ENCODE measurements around the gene RBM33.

RBM33 gene

DNA sequence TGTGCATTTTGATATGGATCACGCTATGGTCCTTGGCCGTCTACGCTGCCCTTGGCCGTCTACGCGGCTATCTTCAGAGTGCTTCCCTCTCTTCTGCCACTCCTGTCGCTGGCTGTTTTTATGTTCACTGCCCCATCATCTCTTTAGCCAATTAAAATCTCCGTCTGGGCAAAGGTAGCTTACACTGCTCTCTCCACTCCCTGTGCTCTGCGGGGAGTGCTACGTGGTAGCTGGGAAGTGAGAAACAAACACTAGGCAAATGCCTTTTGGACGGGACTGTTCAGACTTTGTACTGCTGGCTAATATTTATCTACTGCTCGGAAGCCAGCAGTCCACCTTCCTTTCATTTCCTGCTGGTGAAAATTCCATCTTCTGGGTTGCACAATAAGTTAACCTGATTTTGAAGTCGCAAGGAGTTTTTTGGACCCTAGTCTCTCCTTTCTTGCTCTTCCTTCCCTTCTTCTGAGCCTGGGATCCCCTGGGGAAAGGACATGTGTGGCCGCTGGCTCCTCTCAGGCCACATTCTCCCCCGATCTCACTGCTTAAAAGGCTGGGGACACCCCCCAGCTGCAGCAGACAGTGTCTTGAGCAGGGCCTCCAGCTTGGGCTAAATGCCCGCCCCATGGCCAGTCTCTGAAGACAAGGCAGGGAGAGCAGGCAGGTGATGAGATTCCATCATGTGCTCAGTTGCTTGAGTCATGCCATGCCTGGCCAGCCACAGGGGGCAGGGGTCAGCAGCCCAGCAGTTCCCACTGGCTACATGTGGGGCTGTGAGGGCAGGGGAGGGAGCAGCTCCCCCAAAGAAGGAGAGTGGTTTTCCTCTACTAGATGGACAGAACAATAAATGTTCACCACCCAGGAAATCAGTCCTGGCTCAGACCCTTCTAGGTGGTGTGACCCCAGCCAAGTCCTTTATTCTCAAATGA is 25.5 kb upstream of the RBM33 start:
- TF ChIP-seq, protein P1, sequence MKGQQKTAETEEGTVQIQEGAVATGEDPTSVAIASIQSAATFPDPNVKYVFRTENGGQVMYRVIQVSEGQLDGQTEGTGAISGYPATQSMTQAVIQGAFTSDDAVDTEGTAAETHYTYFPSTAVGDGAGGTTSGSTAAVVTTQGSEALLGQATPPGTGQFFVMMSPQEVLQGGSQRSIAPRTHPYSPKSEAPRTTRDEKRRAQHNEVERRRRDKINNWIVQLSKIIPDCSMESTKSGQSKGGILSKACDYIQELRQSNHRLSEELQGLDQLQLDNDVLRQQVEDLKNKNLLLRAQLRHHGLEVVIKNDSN (IDR thresholded peaks at IDR 0.05): no peak
- TF ChIP-seq TCF12 (IDR thresholded peaks at IDR 0.05; ENCODE audit: low read depth): no peak
- no peak for TF ChIP-seq ZBTB7A (IDR thresholded peaks at IDR 0.05; ENCODE audit: low read depth)
- TF ChIP-seq EGR1 (IDR thresholded peaks at IDR 0.05): no peak
- TF ChIP-seq EP300 (IDR thresholded peaks at IDR 0.05; ENCODE audit: borderline replicate concordance): no peak
- TF ChIP-seq, protein P2, sequence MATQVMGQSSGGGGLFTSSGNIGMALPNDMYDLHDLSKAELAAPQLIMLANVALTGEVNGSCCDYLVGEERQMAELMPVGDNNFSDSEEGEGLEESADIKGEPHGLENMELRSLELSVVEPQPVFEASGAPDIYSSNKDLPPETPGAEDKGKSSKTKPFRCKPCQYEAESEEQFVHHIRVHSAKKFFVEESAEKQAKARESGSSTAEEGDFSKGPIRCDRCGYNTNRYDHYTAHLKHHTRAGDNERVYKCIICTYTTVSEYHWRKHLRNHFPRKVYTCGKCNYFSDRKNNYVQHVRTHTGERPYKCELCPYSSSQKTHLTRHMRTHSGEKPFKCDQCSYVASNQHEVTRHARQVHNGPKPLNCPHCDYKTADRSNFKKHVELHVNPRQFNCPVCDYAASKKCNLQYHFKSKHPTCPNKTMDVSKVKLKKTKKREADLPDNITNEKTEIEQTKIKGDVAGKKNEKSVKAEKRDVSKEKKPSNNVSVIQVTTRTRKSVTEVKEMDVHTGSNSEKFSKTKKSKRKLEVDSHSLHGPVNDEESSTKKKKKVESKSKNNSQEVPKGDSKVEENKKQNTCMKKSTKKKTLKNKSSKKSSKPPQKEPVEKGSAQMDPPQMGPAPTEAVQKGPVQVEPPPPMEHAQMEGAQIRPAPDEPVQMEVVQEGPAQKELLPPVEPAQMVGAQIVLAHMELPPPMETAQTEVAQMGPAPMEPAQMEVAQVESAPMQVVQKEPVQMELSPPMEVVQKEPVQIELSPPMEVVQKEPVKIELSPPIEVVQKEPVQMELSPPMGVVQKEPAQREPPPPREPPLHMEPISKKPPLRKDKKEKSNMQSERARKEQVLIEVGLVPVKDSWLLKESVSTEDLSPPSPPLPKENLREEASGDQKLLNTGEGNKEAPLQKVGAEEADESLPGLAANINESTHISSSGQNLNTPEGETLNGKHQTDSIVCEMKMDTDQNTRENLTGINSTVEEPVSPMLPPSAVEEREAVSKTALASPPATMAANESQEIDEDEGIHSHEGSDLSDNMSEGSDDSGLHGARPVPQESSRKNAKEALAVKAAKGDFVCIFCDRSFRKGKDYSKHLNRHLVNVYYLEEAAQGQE (IDR thresholded peaks at IDR 0.05; ENCODE audit: low read depth): no peak
- TF ChIP-seq CEBPB (IDR thresholded peaks at IDR 0.05): no peak
- TF ChIP-seq FOXM1 (IDR thresholded peaks at IDR 0.05; ENCODE audit: borderline replicate concordance, low read depth): no peak
- no peak for TF ChIP-seq CREB1 (IDR thresholded peaks at IDR 0.05; ENCODE audit: low read depth)
- TF ChIP-seq, protein P3, sequence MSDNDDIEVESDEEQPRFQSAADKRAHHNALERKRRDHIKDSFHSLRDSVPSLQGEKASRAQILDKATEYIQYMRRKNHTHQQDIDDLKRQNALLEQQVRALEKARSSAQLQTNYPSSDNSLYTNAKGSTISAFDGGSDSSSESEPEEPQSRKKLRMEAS (IDR thresholded peaks at IDR 0.05): no peak
- TF ChIP-seq YY1 (IDR thresholded peaks at IDR 0.05; ENCODE audit: low read depth): no peak
- no peak for TF ChIP-seq TAF1 (IDR thresholded peaks at IDR 0.05; ENCODE audit: low read depth)

DNA sequence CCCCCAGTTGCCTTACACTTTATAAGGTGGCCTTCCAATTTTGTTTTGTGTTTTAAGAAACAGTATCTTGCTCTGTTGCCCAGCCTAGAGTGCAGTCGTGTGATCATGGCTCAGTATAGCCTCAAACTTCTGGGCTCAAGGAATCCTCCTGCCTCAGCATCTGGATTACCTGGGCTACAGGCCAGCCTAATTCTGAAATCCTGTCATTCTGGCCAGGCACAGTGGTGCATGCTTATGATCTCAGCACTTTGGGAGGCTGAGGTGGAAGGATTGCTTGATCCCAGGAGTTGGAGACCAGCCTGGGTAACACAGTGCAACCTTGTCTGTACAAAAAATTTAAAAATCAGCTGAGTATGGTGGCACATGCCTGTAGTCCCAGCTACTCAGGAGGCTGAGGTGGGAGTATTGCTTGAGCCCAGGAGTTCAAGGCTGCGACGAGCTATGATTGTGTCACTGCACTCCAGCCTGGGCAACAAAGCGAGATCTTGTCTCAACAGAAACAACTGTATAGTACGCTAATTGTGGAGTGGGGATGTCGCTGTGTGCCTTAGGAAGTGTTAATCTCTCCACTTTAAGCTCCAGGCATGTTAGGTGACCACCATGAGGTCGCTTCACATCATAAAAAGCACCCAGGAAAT is 24.7 kb upstream of the RBM33 start:
- no peak for TF ChIP-seq TCF12 (IDR thresholded peaks at IDR 0.05; ENCODE audit: low read depth)
- TF ChIP-seq CREB1 (IDR thresholded peaks at IDR 0.05; ENCODE audit: low read depth): no peak
- TF ChIP-seq, protein P1 (IDR thresholded peaks at IDR 0.05): no peak
- no peak for TF ChIP-seq CEBPB (IDR thresholded peaks at IDR 0.05)
- TF ChIP-seq FOXM1 (IDR thresholded peaks at IDR 0.05; ENCODE audit: borderline replicate concordance, low read depth): no peak
- TF ChIP-seq EP300 (IDR thresholded peaks at IDR 0.05; ENCODE audit: borderline replicate concordance): no peak
- TF ChIP-seq, protein P2 (IDR thresholded peaks at IDR 0.05; ENCODE audit: low read depth): no peak
- no peak for TF ChIP-seq ZBTB7A (IDR thresholded peaks at IDR 0.05; ENCODE audit: low read depth)
- TF ChIP-seq EGR1 (IDR thresholded peaks at IDR 0.05): no peak
- TF ChIP-seq NFIC (IDR thresholded peaks at IDR 0.05): no peak
- TF ChIP-seq TEAD4 (IDR thresholded peaks at IDR 0.05): no peak
- TF ChIP-seq TAF1 (IDR thresholded peaks at IDR 0.05; ENCODE audit: low read depth): no peak
- TF ChIP-seq RAD21 (IDR thresholded peaks at IDR 0.05; ENCODE audit: low read depth): no peak
- TF ChIP-seq YY1 (IDR thresholded peaks at IDR 0.05; ENCODE audit: low read depth): no peak
- TF ChIP-seq, protein P3 (IDR thresholded peaks at IDR 0.05): no peak

DNA sequence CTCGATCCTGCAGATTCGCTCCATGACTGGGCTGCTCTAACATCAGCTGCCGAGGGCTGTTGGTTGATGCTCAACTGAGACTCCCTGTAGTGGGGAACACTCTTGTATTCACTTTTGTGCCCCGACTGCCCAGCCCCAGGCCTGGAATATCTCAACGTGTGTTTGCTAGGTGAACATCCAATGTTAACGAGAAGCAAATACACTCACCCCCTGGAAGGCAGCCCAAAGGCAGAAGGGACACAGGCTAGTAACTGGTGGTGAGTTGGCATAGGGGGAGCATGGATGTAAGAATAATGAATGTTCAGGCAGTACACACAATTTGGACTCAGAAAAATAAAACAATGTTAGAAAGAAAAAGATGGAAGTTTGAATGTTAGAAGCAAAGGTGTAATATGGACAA is 24.0 kb upstream of the RBM33 start:
- TF ChIP-seq ZBTB7A (IDR thresholded peaks at IDR 0.05; ENCODE audit: low read depth) (no peak), TEAD4 (IDR thresholded peaks at IDR 0.05) (no peak)

DNA sequence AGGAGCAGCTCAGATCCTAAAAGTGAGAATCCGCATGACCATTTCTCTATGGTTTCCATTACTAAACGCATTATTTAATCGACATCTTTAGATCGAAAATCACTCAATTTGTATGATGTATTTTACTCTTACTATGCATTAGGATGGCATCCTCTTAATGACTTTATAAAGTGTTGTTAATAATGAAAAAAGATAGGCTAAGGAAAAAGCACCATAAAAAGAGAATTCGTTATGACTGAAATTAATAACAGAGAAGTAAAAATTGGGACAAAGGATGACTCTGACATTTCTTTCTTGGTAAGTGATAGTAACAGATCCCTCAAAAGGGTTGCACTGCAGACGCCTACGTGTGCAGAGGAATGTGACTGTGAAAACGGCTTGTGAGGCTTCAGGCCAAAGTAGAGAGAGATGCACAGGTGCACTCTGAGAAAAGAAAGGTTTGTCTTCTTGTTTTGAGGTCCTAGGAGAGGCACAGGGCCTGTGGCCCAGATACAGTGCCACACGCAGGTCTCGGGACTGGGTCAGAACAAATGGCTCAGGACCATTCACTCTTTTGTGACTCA is 23.0 kb upstream of the RBM33 start:
- TF ChIP-seq FOXM1 (IDR thresholded peaks at IDR 0.05; ENCODE audit: borderline replicate concordance, low read depth): no peak
- no peak for TF ChIP-seq NFIC (IDR thresholded peaks at IDR 0.05)
- no peak for TF ChIP-seq TCF12 (IDR thresholded peaks at IDR 0.05; ENCODE audit: low read depth)
- no peak for TF ChIP-seq CEBPB (IDR thresholded peaks at IDR 0.05)
- TF ChIP-seq TAF1 (IDR thresholded peaks at IDR 0.05; ENCODE audit: low read depth): no peak
- TF ChIP-seq, protein P2 (IDR thresholded peaks at IDR 0.05; ENCODE audit: low read depth): no peak
- TF ChIP-seq ZBTB7A (IDR thresholded peaks at IDR 0.05; ENCODE audit: low read depth): no peak
- TF ChIP-seq, protein P3 (IDR thresholded peaks at IDR 0.05): no peak
- no peak for TF ChIP-seq YY1 (IDR thresholded peaks at IDR 0.05; ENCODE audit: low read depth)
- TF ChIP-seq TEAD4 (IDR thresholded peaks at IDR 0.05): no peak
- no peak for TF ChIP-seq RAD21 (IDR thresholded peaks at IDR 0.05; ENCODE audit: low read depth)
- TF ChIP-seq EP300 (IDR thresholded peaks at IDR 0.05; ENCODE audit: borderline replicate concordance): no peak
- no peak for TF ChIP-seq EGR1 (IDR thresholded peaks at IDR 0.05)
- TF ChIP-seq, protein P1 (IDR thresholded peaks at IDR 0.05): no peak
- TF ChIP-seq CREB1 (IDR thresholded peaks at IDR 0.05; ENCODE audit: low read depth): no peak
